NK-92 (cell line): ENCODE results near the gene GLIS1.
"Not testable (repeated sequence)": the region's sequence is repeated elsewhere in the genome, so short reads cannot be mapped to it uniquely, and the experiment has no call there.

Source experiments
- DNase-seq: peaks from one replicate; lab custom pipeline; 2025; ENCODE audit not compliant: unreplicated experiment; lab: John Stamatoyannopoulos, UW

The GLIS1 gene

GRCh38 chr1:53655931-53656746, 82.8 kb downstream of the GLIS1 start:
- DNase-seq = no peak

GRCh38 chr1:53654216-53655210, 84.5 kb downstream of the GLIS1 start:
- no peak for DNase-seq

- no peak for DNase-seq
Observed at GRCh38 chr1:53653631-53654030, 85.3 kb downstream of the GLIS1 start.

GRCh38 chr1:53653200-53653575, 85.8 kb downstream of the GLIS1 start:
- no peak for DNase-seq

GRCh38 chr1:53652441-53653199, 86.3 kb downstream of the GLIS1 start:
- DNase-seq = no peak

GRCh38 chr1:53651356-53651755, 87.6 kb downstream of the GLIS1 start:
- DNase-seq = no peak

- DNase-seq = no peak
Observed at GRCh38 chr1:53648516-53648915, 90.4 kb downstream of the GLIS1 start.

- not testable (repeated sequence) for DNase-seq
Observed at GRCh38 chr1:53647915-53648314, 91.0 kb downstream of the GLIS1 start.

GRCh38 chr1:53646732-53647131, 92.2 kb downstream of the GLIS1 start:
- no peak for DNase-seq

GRCh38 chr1:53645690-53646078, 93.3 kb downstream of the GLIS1 start:
- no peak for DNase-seq

- DNase-seq = no peak
Observed at GRCh38 chr1:53644909-53645689, 93.9 kb downstream of the GLIS1 start.

- DNase-seq = no peak
Observed at GRCh38 chr1:53644496-53644895, 94.5 kb downstream of the GLIS1 start.

GRCh38 chr1:53643881-53644390, 95.0 kb downstream of the GLIS1 start:
- no peak for DNase-seq

- no peak for DNase-seq
Observed at GRCh38 chr1:53643041-53643880, 95.7 kb downstream of the GLIS1 start.

- no peak for DNase-seq
Observed at GRCh38 chr1:53642607-53643006, 96.4 kb downstream of the GLIS1 start.

- DNase-seq = no peak
Observed at GRCh38 chr1:53642215-53642555, 96.8 kb downstream of the GLIS1 start.

- no peak for DNase-seq
Observed at GRCh38 chr1:53641481-53642214, 97.3 kb downstream of the GLIS1 start.

- DNase-seq = no peak
Observed at GRCh38 chr1:53640701-53641075, 98.3 kb downstream of the GLIS1 start.
